ENCODE measurements around the gene TRIM28.
A peak's percentile ranks its signal among the peaks of the same experiment; 100 is the strongest.
"Not testable (repeated sequence)": the region's sequence is repeated elsewhere in the genome, so short reads cannot be mapped to it uniquely, and the experiment has no call there.

TRIM28 gene

DNA sequence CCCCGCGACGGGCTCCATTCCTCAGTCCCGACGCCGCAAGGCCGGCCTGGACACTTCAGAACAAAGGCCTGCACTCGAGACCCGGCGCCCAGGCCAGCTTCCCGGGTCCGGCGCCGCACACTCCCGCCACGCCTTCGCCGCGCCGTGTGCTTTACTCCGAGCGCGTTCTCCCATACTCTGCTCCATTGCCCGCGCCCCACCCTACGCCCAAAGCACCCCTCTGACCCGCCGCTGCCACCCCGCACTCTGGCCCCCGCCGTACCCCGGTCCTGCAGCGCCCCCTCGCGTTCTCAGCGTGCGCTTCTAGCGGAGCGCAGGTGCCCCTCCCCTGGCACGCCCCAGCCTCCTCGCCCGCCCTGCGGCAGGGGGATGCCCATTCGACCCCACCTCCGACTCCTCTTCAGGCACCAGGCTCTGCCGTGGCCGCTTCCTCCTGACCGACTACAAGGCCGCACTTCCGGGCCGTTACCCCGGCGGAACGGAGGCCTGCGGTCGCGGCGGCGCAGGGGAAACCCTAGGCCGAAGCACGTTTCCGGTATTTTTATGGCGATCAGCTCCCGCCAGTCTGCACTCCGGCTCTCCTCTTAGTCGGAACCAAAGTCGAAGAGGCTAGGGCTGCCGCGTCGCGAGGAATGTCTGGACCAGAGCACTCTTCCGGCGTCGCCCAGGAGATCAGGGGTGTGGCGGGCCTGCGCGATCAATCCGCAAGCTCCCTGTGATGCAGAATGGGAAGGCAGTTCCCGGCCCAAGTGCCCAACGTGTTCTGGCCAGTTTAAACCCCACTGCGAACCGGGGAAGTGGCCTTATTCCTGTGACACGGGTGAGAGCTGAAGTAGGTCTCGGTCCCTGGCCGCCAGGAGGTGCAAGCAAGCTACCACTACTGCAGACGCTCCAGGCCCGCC, 24.3 kb upstream of the TRIM28 start, which contains the start of gene ZBTB45:
TSS of gene ZBTB45 (minus strand) at position 456 of the 902 bp plus-strand sequence. CDS start 2,137 bp downstream, outside the sequence.
- peak; percentile 68 to 86 for DNase-seq

DNA sequence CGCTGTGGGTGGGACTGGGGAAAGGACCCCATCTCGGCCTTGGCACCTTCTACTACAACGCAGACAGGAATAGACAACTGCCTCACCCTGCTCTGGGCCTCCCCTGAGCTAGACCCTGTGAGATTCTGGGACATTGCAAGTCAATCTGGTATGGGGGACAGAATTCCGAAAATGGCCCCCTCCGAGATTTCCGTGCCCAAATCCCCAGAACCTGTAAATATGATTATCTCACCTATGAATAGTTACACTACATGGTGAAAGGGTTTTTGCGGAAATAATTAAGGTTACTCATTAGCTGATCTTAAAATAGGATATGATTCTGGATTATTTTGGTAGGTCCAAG, 23.6 kb upstream of the TRIM28 start:
- no peak for DNase-seq

DNA sequence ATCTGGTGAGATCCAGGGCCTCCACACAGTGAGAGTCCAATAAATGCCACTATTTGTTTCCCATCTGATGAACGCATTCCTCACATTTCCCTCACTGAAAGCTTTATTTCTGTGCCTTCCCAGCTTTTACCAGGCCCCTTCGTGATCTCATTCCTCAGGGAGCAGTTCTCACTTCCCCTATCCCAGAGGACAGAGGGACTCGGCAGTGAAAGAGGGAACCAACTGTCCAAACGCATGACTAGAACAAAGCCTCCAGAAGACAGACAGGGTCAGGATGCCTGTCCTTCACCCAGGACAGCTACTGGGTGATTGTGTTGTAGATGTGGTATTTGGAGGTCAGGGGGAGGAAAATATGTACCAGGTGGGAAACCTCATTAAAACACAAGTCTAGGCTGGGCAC, 22.2 kb upstream of the TRIM28 start:
- no peak for DNase-seq

DNA sequence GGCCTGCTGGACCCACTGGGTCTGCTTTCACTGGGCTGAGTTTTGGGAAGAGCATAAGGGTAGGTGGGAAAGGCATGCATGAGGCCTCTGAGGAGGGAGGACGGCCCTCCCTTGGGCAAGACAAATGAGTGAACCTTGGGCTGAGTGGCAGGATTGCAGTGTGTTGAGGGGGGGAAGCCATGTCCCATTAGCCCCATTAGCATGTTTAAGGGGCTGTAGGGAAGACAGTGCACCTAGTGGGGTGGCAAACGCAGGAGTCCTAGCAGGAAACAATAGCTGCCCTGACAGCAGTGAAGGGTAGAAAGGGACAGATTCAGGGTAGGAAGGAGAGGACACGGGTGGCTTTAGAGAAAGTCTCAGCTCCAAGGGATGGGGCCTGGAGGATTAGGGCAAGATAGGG, 21.2 kb upstream of the TRIM28 start:
- DNase-seq: no peak

DNA sequence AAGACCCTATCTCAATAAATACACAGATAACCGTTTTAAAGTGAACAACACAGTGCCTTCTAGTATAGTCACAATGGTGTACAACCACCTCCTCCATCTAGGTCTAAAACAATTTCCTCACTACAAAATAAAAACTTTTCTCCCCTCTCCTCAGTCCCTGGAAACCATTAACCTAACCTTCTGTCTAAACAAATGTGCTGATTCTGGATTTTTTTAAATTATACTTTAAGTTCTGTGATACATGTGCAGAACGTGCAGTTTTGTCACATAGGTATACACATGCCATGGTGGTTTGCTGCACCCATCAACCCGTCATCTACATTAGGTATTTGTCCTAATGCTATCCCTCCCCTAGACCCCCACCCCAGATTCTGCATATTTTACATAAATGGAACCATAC, 14.5 kb upstream of the TRIM28 start:
- DNase-seq: no peak

DNA sequence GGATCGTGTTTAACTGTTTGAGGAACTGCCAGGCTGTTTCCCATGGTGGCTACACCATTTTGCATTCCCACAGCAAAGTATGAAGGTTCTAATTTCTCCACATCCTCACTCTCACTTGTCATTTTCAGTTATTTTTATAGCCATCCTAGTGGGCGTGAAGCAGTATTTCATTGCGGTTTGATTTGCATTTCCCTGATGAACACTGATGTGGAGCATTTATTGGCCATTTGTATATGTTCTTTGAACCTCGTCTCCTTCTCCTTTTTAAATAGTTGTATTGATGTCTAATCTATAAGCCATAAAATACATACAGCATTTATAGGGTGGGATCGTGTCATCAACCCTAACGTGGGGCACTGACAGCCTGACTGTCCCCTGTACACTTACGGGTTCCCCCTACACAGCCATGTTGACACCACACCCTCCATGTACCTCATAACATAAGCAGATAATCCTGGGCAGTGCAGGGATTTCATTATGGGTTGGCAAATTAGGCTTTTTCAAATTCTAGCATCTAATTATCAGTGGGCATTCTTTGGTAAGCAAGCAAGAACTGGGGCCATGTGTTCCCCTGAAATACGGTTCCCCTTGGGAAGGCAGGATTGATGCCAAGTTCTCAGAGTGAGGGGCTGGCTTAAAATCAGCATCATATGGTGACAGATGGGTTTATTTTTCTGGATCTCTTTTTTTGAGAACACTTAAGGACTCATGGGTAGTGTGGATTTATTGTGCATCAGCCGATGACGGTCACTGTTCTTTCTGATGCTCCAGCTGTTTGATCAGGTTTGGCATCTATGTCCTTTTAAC, 12.6 kb upstream of the TRIM28 start:
- no peak for DNase-seq

DNA sequence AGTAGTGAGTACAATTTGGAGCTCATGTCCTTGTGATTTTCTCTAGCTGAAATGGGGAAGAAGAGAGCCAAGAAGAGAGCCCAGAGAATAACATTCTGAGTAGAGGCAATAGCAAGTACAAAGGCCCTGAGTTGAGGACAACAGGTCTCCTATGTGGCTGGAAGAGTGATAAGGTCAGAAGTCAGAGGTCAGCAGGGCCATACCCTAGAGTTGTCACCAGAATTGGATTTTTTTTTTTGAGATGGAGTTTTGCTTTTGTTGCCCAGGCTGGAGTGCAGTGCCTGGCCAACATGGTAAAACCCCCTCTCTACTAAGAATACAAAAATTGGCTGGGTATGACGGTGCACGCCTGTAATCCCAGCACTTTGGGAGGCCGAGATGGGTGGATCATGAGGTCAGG, 8.0 kb upstream of the TRIM28 start:
- no peak for DNase-seq

DNA sequence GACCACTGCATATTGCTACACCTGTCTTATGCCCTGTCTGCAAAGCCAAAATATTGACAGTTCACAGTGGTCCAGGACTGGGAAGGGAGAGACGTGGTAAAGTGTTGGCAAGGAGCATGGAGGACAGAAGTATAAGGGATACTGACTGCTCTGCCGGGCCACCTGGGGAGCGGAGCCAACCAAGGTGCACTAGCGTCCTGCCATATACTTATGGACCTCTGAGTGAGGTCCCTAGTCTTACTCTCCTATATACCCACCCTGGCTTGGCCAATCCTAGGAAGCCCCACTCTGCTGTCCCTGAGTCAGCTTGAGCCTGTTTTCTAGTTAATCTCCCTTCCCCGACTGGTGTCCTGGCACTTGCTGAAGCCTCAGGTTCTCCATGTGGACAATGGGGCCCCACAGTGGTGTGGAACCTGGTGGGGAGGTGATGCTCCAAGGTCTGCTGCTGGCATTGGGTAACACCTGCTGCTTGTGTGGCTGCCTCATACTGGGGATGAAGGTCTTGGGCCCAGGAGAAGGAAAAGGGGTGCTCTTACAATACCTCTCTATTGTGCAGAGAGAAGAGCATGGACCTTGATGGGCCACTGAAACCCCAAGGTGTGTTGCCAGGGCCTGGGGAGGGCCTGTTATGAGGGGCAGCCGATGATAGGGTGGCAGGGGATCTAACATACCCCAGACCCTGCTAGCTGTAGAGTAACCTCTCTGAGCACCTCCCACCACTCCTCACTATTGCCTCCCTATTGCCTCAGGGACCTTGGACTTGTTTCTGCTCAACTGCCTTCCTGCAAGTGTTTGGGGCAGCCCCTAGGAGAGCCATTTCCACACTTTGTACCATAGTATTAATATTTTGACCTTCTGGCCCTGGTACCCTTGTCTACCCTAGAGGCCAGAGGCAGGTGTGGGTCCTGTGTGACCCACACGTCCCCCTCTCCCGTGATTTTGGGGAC, 6.7 kb upstream of the TRIM28 start:
- no peak for DNase-seq

DNA sequence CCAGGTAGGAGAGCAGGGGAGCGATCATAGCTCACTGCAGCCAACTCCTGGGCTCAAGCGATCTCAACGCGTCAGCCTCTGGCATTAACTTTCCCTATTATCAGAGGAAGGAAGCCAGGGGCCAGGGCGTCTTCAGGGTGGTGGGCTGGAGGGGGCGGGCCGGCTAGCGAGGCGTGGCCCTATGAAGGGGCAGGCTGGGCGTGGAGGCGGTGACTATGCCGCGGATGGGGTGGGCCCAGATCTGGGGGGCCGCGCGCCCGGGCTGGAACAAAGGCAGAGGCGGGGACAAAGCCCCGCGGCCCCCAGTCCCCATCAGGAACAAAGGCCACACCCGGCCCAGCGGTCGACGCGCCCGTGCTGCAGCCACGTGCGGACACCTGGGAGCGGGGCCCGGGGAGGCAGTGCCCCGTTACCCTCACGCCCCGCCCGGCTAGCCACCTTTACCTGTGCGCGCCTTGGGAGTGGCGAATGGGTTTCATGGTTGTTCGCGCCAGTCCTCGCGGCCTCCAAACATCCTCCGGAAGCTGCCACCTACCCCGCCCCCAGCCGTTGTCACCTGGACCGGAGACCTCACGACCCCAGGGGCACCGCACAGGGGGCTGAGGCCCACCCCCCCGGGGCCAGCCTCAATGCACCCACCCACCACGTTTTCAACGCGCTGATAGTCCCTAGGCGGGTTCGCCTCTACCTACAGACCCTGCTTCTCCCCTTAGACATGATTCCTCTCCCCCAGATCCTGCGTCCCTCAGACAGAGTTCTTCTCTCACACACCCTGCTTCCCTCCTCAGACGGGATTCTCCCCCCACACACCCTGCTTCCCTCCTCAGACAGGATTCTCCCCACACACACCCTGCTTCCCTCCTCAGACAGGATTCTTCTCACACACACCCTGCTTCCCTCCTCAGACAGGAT, 5.4 kb upstream of the TRIM28 start:
- DNase-seq: no peak

DNA sequence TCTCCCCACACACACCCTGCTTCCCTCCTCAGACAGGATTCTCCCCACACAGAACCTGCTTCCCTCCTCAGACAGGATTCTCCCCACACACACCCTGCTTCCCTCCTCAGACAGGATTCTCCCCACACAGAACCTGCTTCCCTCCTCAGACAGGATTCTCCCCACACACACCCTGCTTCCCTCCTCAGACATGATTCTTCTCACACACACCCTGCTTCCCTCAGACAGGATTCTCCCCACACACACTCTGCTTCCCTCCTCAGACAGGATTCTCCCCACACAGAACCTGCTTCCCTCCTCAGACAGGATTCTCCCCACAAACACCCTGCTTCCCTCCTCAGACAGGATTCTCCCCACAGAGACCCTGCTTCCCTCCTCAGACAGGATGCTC, 4.7 kb upstream of the TRIM28 start:
- DNase-seq: not testable (repeated sequence)

DNA sequence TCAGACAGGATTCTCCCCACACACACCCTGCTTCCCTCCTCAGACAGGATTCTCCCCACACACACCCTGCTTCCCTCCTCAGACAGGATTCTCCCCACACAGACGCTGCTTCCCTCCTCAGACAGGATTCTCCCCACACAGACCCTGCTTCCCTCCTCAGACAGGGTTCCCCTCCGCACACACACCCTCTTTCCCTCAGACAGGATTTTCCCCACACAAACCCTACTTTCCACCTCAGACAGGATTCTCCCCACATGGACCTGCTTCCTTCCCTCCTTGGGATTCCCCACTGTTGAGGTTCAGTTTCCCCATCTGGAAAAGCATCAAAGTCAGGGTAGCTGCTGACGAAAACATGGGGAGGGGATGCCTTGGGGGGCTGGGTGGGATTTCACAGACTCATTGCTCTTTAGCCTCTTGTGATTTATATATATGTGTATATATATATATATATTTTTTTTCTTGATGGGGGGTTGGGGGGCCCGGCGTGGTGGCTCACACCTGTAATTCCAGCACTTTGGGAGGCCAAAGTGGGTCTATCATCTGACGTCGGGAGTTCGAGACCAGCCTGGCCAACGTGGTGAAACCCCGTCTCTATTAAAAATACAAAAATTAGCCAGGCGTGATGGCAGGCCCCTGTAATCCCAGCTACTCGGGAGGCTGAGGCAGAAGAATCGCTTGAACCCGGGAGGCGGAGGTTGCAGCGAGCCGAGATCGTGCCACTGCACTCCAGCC, 1.1 kb upstream of the TRIM28 start:
- DNase-seq: not testable (repeated sequence)

DNA sequence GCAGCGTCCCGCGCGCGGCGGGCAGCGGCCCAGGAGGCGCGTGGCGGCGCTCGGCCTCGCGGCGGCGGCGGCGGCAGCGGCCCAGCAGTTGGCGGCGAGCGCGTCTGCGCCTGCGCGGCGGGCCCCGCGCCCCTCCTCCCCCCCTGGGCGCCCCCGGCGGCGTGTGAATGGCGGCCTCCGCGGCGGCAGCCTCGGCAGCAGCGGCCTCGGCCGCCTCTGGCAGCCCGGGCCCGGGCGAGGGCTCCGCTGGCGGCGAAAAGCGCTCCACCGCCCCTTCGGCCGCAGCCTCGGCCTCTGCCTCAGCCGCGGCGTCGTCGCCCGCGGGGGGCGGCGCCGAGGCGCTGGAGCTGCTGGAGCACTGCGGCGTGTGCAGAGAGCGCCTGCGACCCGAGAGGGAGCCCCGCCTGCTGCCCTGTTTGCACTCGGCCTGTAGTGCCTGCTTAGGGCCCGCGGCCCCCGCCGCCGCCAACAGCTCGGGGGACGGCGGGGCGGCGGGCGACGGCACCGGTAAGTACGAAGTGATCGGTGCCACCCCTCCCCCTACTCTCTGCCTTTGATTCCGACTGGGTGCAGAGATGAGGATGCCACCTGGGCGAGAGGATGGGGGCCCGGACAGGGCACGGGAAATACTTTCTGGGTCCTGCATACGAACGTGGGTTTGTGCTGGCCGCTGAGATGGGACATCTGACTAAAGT, 874 bp downstream of the TRIM28 start:
- DNase-seq: no peak

DNA sequence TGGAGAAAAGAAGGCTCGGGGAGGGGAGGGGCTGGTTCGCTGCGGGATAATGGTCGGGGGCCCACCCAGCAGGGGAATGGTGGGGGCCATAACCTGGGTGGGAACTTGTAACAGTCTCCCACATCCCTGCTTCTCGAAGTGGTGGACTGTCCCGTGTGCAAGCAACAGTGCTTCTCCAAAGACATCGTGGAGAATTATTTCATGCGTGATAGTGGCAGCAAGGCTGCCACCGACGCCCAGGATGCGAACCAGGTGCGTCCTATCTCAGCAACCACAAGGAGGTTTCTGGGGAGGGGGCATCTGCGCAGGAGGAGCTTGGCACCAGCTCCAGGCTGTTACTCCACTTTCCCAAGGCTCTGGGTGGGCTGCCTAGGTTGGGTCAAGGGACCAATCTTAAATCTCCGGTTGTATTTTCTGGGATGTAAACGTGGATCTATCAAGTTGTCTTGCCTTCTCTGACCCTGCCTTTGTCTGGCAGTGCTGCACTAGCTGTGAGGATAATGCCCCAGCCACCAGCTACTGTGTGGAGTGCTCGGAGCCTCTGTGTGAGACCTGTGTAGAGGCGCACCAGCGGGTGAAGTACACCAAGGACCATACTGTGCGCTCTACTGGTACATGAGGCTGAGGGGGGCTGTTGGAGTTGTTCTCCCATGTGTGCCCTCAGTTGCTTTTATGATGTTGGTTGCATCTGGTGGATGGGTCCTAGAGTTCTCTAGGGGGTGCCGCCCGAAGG, 1.6 kb downstream of the TRIM28 start:
- DNase-seq: no peak

DNA sequence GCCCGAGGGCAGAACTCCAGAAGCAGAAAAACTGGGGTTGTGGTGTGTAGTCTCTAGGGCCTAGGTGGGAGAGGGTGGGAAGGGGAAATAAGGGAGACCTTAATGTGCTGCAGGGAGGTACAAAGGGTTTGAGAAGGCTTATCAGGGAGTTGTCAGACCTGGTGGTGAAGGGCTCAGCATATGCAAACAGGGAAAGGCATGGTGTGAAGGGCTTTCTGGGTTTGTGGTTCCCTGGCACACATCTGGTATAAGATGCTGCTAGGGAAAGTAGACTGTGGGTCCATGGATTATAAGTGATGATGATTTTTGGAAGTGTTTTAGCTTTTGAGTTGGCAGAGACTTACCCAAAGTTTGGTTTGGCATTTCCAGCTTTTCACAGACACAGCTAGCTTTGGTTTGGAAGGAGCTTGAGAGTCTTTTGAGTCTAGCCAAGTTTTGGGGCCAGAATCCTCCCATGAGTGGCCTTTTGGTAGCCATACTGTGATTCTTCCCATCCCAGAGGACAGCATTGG, 2.2 kb downstream of the TRIM28 start:
- no peak for DNase-seq

DNA sequence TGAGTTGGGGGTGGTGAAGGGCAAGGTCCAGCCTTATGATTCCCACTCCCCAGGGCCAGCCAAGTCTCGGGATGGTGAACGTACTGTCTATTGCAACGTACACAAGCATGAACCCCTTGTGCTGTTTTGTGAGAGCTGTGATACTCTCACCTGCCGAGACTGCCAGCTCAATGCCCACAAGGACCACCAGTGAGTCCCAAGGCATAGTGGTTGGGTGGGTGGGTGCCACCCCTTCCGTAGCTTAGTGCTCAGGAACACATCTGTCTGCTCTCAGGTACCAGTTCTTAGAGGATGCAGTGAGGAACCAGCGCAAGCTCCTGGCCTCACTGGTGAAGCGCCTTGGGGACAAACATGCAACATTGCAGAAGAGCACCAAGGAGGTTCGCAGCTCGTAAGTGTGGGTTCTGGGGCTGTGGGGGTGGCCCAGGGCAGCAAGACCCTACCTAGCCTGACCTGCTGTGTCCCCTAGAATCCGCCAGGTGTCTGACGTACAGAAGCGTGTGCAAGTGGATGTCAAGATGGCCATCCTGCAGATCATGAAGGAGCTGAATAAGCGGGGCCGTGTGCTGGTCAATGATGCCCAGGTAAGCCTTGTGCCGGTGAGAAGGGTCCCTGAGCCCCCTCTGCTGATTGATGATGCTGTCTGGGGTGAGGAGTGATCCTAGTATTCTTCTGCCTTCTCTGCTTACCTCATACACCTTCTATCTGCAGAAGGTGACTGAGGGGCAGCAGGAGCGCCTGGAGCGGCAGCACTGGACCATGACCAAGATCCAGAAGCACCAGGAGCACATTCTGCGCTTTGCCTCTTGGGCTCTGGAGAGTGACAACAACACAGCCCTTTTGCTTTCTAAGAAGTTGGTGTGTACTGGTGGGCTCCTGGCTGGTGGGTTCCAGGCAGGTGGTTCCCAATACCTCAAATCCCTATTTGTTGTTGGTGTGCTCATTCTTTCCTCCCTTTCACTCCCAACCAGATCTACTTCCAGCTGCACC, 3.8 kb downstream of the TRIM28 start:
- DNase-seq: no peak

DNA sequence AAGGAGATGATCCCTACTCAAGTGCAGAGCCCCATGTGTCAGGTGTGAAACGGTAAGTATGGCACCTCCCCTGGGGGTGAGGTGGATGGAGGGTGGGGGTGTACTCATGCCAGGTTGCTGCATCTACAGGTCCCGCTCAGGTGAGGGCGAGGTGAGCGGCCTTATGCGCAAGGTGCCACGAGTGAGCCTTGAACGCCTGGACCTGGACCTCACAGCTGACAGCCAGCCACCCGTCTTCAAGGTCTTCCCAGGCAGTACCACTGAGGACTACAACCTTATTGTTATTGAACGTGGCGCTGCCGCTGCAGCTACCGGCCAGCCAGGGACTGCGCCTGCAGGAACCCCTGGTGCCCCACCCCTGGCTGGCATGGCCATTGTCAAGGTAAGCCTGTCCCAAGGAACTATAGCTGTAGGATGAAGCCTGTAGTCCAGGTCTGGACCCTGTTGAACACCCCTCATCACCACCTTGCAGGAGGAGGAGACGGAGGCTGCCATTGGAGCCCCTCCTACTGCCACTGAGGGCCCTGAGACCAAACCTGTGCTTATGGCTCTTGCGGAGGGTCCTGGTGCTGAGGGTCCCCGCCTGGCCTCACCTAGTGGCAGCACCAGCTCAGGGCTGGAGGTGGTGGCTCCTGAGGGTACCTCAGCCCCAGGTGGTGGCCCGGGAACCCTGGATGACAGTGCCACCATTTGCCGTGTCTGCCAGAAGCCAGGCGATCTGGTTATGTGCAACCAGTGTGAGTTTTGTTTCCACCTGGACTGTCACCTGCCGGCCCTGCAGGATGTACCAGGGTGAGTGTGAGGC, 5.2 kb downstream of the TRIM28 start:
- no peak for DNase-seq

DNA sequence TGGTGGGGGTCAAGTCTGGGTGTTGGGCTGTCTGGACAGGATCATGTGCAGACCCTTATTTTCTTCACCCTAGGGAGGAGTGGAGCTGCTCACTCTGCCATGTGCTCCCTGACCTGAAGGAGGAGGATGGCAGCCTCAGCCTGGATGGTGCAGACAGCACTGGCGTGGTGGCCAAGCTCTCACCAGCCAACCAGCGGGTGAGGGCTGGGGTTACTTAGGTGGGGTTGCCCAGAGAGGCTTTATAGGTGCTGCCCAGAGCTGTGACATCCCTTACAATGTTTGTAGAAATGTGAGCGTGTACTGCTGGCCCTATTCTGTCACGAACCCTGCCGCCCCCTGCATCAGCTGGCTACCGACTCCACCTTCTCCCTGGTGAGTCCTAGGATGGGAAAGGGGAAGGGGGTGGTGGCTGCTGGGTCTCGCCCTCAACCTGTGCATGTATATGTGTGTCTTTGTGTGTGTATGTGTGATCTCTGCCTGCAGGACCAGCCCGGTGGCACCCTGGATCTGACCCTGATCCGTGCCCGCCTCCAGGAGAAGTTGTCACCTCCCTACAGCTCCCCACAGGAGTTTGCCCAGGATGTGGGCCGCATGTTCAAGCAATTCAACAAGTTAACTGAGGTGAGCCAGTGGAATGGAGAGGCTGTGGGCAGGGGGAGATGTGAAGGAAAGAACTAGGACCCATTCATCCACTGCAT, 5.9 kb downstream of the TRIM28 start:
- DNase-seq: no peak

All from cerebellar nuclear complex (tissue), 1 donor.